Measurements from ENCODE around the gene NOS3.

DNA sequence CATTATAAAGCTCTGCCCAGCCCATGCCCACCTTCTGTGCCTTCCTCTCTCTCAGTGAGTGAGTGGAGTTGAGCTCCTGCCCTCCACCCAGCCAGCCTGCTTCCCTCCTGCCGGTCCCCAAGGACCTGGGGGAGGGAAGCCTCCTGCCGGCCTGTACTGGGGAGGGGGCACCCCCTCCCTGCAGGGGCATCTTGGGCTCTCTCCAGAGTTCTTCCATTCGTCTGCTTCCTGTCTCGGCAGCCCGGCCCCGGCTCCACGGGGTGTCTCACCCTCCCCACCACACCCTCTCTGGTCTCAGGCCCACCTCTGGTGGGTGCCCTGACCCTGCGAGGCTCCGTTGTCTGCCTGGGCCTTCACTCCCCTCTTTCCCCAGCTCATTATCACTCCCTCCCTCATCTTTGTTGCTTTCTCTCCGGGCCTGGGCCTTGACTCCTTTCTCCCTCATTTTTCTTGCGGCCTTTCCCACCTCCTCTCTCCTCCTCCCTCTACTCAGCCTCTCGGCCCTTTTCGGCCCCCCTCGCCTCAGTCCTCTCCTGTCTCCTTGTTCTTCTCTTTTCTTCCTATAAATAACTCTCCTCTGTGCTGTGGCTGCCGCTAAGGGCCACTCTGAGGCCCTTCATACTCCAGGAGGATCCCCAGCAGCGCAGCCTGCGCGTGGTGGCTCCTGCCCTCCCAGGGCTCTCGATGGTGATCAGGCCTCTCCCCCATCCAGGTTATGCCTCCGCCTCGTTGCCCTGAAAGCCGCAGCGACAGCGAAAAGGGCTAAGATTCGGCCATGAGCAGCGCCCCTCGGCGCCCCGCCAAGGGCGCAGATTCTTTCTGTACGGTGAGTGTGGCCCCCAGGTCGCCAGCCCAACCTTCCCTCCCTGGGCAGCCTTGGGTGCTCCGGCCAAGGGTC lies 70.6 kb downstream of the NOS3 start:
- TF ChIP-seq, protein P1, sequence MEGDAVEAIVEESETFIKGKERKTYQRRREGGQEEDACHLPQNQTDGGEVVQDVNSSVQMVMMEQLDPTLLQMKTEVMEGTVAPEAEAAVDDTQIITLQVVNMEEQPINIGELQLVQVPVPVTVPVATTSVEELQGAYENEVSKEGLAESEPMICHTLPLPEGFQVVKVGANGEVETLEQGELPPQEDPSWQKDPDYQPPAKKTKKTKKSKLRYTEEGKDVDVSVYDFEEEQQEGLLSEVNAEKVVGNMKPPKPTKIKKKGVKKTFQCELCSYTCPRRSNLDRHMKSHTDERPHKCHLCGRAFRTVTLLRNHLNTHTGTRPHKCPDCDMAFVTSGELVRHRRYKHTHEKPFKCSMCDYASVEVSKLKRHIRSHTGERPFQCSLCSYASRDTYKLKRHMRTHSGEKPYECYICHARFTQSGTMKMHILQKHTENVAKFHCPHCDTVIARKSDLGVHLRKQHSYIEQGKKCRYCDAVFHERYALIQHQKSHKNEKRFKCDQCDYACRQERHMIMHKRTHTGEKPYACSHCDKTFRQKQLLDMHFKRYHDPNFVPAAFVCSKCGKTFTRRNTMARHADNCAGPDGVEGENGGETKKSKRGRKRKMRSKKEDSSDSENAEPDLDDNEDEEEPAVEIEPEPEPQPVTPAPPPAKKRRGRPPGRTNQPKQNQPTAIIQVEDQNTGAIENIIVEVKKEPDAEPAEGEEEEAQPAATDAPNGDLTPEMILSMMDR (IDR thresholded peaks at IDR 0.05) = no peak
- peak in 1 of 2 donors; percentile 17 for TF ChIP-seq POLR2AphosphoS5 (IDR thresholded peaks at IDR 0.05)
